Omental fat pad (tissue), 4 donors: ENCODE measurements around the gene PLCB2. TPM values are rescaled to one million over a fixed set of nuclear protein-coding genes. Genes with fewer than 3 reads are reported as not detected.
A peak's percentile ranks its signal among the peaks of the same experiment; 100 is the strongest.

Source experiments
- ATAC-seq: fragments of 150-250 bp; one replicate; pipeline ENCODE4 v1.9.1; 2016; ENCODE audit warnings: mild to moderate bottlenecking, moderate library complexity; ENCODE audit not compliant: low FRiP score
- DNase-seq: peaks from one replicate; pipeline ENCODE4 v3.0.0-alpha.2; 2019; ENCODE audit warnings: low spot score
- CTCF ChIP-seq, 3 donors: fragments of 450-650 bp; IDR thresholded peaks; one replicate each; pipeline ENCODE4 v1.5.1; 2016 to 2017; ENCODE audit warnings: antibody characterized with exemption in 3 of 3, mild to moderate bottlenecking in 3 of 3, moderate library complexity in 2 of 3
- total RNA-seq, 4 donors: library from RNA; depleted of rRNA; stranded (reverse); fragments of >200 nt; gene quantifications; one replicate each; pipeline ENCODE4 v1.1.0, GENCODE V29; 2016

Gene PLCB2
- total RNA-seq, 4 donors from 2014 or later = 12.0 to 35.1 (median 25.0) TPM

GRCh38 chr15:40323953-40324937 lies 16.5 kb upstream of the PLCB2 start:
- TF ChIP-seq CTCF (IDR thresholded peaks at IDR 0.05) = no peak
- DNase-seq = no peak
- peak; percentile 6 for ATAC-seq

- peak; percentile 95 for ATAC-seq
- TF ChIP-seq CTCF (IDR thresholded peaks at IDR 0.05) = peak in 1 of 3 donors; percentile 31
- peak; percentile 58 for DNase-seq
Measured at GRCh38 chr15:40323239-40323952, 15.7 kb upstream of the PLCB2 start, which contains the start of gene INAFM2. INAFM2 (plus strand) TSS chr15:40323692; CDS start chr15:40324056, 364 bp downstream.

GRCh38 chr15:40322531-40323238 lies 14.9 kb upstream of the PLCB2 start:
- TF ChIP-seq CTCF (IDR thresholded peaks at IDR 0.05) = no peak
- no peak for DNase-seq

GRCh38 chr15:40320931-40321371 lies 13.2 kb upstream of the PLCB2 start:
- TF ChIP-seq CTCF (IDR thresholded peaks at IDR 0.05) = peak in 2 of 3 donors; percentile 27 to 80
- DNase-seq (no peak), ATAC-seq (no peak)

More at GRCh38 chr15:40322531-40323238, 14.9 kb upstream of the PLCB2 start:
- ATAC-seq = no peak

- TF ChIP-seq CTCF (IDR thresholded peaks at IDR 0.05) = no peak
- ATAC-seq (no peak), DNase-seq (no peak)
Measured at GRCh38 chr15:40320409-40320808, 12.7 kb upstream of the PLCB2 start.

GRCh38 chr15:40317580-40317979 lies 9.8 kb upstream of the PLCB2 start:
- ATAC-seq = no peak
- no peak for DNase-seq
- no peak for TF ChIP-seq CTCF (IDR thresholded peaks at IDR 0.05)
